AG08395 (cell line): ENCODE measurements around the gene EFHC2.
"Not testable (repeated sequence)": the region's sequence is repeated elsewhere in the genome, so short reads cannot be mapped to it uniquely, and the experiment has no call there.

Experiments used
- DNase-seq: peaks from one replicate; pipeline ENCODE4 v3.0.0; 2012; ENCODE audit warnings: mixed read lengths, low spot score

EFHC2 gene

GRCh38 chrX:44299177-44299576 lies 44.3 kb downstream of the EFHC2 start:
- DNase-seq, result no peak

GRCh38 chrX:44291468-44292092 lies 51.9 kb downstream of the EFHC2 start:
- no peak for DNase-seq

DNA sequence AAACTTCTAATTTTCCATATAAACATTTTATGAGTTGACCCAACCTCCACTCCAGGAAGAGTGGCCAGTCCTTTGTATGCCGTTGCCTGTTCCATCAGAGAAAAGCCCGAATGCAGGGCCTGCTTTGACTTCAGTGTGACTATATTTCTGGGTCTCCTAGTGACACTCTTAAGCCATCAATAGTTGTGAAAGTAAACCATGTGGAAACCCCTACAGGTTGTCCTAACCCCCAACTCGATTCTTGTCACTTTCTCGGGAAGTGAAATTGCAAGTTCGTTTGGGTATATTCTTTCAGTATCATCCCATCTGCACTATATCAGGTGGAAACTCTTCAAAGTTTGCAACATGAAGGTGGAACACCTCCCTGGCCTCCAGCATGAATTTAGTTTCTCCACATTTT lies 52.8 kb downstream of the EFHC2 start:
- no peak for DNase-seq

DNA sequence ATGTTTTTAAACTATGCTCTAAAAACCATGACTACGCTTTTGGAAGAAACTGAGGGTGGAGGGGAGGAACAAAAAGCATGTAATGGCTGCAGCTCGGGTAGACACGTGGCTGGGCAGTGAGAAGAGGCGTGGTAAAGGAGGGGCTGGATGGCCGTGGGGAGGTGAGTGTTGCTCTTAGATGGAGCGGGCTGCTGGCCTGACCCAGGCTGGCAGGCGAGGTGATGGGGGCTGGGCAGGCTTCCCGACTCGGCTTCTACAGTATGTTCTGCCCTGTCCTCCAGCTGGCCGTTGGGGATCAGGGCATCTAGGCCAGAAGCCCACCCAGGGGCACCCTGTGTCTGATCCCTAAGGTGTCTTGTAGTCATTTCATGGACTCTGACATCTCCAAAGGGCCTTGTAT lies 60.7 kb downstream of the EFHC2 start:
- DNase-seq, result no peak

DNA sequence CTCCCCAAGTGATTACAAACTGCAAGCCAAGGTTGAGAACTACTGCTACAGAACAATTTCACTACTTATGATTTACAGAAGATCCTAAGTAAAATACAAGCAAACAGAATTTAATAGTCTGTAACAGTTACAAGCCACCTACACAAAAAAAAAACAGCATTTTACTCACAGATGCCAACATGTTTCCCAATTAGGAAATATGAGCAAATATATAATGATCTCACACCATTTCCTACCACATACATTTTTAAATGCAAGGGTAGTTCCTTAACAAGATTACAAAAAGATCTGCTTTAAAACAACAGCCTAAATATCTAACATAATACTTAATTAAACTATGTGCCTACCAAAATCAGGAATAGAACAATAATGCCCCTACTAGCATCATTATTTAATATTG lies 63.4 kb downstream of the EFHC2 start:
- DNase-seq, result no peak

- no peak for DNase-seq
Observed at GRCh38 chrX:44274096-44274495, 69.4 kb downstream of the EFHC2 start.

- no peak for DNase-seq
Observed at GRCh38 chrX:44267861-44268260, 75.6 kb downstream of the EFHC2 start.

DNA sequence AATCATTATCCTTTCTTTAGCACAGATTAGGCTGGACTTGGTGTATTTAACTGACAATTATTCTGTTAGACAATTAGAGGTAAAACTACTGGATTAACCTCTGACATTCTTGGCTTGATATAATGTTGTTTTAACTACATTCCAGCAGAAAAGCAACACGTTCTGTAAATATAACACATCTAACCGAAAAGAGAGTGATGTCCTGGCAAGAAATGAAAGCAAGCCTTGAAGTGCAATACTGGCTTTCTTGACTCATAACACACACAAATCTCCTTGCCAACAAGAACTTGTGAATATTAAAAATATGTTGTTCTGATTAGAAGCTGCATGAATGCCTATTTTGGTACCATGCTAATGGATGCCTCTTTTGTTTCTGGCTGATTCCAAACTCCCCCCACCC lies 76.4 kb downstream of the EFHC2 start:
- DNase-seq, result no peak

- no peak for DNase-seq
Observed at GRCh38 chrX:44265559-44265958, 77.9 kb downstream of the EFHC2 start.

GRCh38 chrX:44264936-44265335 lies 78.5 kb downstream of the EFHC2 start:
- no peak for DNase-seq

GRCh38 chrX:44261286-44261685 lies 82.2 kb downstream of the EFHC2 start:
- DNase-seq, result no peak

GRCh38 chrX:44260609-44261008 lies 82.9 kb downstream of the EFHC2 start:
- DNase-seq, result no peak

- not testable (repeated sequence) for DNase-seq
Observed at GRCh38 chrX:44255742-44256141, 87.7 kb downstream of the EFHC2 start.

- no peak for DNase-seq
Observed at GRCh38 chrX:44253575-44253942, 89.9 kb downstream of the EFHC2 start.

DNA sequence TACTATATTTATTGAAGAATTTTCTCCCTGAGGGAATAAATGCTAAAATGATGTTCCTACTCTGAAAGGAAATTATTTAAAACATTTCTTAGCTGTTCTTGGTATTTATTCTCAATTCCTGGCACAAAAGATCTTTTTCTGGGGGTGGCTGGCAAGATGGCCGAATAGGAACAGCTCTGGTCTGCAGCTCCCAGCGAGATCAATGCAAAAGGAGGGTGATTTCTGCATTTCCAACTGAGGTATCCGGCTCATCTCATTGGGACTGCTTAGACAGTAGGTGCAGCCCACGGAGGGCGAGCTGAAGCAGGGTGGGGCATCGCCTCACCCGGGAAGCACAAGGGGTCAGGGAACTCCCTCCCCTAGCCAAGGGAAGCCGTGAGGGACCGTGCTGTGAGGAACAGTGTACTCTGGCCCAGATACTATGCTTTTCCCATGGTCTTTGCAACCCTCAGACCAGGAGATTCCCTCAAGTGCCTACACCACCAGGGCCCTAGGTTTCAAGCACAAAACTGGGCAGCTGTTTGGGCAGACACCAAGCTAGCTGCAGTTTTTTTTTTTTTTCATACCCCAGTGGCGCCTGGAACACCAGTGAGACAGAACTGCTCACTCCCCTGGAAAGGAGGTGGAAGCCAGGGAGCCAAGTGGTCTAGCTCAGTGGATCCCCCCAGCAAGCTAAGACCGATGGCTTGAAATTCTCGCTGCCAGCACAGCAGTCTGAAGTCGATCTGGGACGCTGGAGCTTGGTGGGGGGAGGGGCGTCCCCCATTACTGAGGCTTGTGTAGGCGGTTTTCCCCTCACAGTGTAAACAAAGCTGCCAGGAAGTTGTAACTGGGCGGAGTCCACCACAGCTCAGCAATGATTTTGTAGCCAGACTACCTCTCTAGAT lies 90.5 kb downstream of the EFHC2 start:
- DNase-seq, result not testable (repeated sequence)

DNA sequence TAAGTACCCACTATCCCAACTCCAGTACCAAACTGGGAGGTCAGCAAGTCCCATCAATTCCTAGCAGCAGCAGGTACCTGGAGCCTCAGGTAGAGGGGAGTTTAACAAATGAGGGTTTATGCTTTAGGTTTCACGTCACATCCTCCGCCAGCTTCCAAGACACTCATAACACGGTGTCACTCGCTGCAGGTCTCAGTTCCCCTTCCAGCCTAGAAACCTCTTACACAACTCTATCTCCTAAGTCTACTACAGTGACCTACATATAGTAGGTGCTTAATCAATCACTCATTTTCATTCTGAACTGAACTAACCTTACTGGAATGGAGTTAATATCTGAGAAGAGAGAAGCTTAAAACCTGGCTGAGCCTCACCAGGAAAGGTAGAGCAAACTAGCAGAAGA lies 96.0 kb downstream of the EFHC2 start:
- no peak for DNase-seq

- DNase-seq, result no peak
Observed at GRCh38 chrX:44246826-44247225, 96.6 kb downstream of the EFHC2 start.

DNA sequence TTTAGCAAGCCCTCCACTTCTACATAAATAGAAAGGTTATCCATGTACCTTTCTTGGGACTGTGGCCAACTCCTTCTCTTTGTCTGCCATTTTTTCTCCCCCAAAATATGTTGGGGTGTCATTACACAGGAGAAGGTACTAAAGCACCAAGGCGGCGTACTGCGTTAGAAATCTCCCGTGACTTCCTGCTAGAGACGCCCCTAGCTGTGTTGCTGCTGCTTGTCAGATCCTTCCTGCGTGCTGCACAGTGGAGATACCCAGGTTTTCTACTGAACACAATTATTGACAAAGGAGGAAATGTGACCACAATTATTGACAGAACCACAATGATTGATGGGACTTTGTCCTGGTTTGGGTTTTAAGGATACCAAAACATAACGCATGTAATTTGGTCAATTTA lies 97.7 kb downstream of the EFHC2 start:
- DNase-seq, result no peak

GRCh38 chrX:44244008-44244407 lies 99.5 kb downstream of the EFHC2 start:
- peak; percentile 44 for DNase-seq

DNA sequence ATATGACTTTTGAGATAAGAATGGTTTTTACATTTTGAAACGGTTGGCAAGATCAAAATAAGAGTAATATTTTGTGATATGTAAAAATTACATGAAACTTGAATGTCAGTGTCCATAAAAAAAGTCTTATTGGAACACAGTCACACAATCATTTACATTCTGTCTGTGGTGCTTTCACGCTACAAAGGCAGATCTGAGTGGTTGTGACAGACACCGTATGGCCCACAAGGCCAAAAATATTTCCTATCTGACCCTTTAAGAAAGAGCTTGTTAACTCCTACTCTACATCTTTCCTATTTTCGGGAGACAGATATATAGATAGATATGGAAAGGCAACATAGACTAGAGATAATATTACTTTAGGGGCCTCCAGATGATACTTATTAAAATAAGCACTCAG lies 101.9 kb downstream of the EFHC2 start:
- no peak for DNase-seq

GRCh38 chrX:44240036-44240435 lies 103.4 kb downstream of the EFHC2 start:
- no peak for DNase-seq

DNA sequence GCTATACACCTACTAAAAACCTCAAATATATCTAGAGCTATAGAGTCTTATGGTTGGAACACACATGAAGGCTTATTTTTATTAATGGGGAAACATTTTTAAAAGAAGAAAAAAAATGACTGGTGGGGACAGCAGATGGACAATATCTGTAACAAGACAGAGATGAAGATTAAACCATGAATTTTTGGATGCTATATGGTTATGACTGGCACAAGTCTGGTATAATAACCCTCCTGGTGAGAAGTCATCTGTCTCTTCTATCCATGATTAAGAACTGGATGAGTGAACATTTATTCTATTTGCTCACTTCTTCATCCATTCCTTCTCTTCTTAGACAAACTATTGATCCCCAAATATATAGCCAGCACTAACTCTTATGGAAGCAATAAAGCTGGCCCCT lies 104.4 kb downstream of the EFHC2 start:
- no peak for DNase-seq

DNA sequence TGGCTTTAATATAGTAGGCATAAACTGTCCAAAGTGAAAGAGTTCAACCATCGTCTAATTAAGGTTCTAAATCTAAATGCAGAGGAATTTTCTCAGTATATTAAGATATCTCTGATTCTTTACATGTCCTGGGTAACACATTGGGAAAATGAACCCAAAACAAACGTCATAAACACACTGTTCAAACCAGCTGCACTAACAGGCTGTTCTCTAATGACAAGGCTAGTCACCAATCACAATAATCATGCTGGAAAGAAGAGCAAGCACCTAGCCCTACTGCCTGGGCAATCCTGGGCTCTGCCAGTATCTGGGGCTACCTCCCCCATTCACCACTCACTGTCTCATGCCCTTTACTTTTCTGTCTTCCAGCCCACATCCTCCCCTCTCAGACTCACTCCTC lies 107.9 kb downstream of the EFHC2 start:
- DNase-seq, result no peak

- no peak for DNase-seq
Observed at GRCh38 chrX:44234541-44234940, 108.9 kb downstream of the EFHC2 start.
